GM13976 (cell line): ENCODE results near the gene POLR3K.

ENCODE experiments used
- DNase-seq: peaks from one replicate; pipeline ENCODE4 v3.0.0; 2012; ENCODE audit warnings: low spot score
- CTCF ChIP-seq: IDR thresholded peaks from 2 replicates; pipeline ENCODE4 v1.5.1; 2012; ENCODE audit warnings: borderline replicate concordance, mild to moderate bottlenecking; ENCODE audit not compliant: insufficient read depth; ENCODE audit errors: extremely low read depth, missing control alignments, control extremely low read depth
- in situ Hi-C: fragments of 300-500 bp; cut with MboI; formaldehyde crosslinking; loops from one replicate; pipeline ENCODE4 v1.12.0; 2022; ENCODE audit warnings: low sequenced_read_pairs, mixed read lengths, inconsistent platforms; ENCODE audit not compliant: unreplicated experiment

Gene POLR3K

GRCh38 chr16:85865-86264 is 32.5 kb upstream of the POLR3K start:
- no peak for DNase-seq
- no peak for TF ChIP-seq CTCF
- in situ Hi-C loops = no loop called here

- TF ChIP-seq CTCF = no peak
- DNase-seq = no peak
- in situ Hi-C loops = no loop called here
Measured at GRCh38 chr16:85407-85782, 32.0 kb upstream of the POLR3K start.

DNA sequence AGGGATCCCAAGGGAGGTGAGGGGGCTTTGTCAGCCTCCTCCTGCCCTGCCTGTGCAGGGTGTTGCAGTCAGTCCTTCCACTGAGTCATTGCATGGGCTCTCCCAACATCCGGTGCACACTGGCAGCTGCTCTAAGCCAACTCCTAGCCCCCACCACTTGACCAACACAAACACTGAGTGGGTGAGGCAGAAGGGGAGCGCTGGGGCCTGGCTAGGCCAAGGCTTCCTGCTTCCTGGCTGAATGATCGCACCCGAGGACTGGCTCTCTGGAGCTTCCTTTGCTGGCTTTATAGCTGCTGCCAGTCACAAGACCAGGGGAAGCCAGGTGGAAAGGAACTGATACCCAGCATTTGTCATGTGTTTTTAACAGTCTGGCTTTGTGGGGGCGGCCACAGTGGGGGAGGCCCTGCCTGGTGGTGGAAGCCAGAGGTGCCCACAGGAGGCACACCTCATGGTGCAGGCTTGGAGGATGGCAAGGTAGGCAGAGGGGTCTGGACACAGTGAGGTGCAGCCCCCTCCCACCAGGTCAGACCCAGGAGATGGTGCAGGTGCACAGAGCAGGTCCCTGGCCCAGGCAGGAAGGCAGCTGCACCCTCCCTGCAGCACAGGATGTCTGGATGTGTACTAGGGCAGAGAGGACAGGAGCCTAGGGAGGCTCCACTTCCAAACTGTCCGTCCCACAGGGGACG is 31.5 kb upstream of the POLR3K start:
- TF ChIP-seq CTCF = no peak
- in situ Hi-C loops = no loop called here
- DNase-seq = peak; percentile 80

DNA sequence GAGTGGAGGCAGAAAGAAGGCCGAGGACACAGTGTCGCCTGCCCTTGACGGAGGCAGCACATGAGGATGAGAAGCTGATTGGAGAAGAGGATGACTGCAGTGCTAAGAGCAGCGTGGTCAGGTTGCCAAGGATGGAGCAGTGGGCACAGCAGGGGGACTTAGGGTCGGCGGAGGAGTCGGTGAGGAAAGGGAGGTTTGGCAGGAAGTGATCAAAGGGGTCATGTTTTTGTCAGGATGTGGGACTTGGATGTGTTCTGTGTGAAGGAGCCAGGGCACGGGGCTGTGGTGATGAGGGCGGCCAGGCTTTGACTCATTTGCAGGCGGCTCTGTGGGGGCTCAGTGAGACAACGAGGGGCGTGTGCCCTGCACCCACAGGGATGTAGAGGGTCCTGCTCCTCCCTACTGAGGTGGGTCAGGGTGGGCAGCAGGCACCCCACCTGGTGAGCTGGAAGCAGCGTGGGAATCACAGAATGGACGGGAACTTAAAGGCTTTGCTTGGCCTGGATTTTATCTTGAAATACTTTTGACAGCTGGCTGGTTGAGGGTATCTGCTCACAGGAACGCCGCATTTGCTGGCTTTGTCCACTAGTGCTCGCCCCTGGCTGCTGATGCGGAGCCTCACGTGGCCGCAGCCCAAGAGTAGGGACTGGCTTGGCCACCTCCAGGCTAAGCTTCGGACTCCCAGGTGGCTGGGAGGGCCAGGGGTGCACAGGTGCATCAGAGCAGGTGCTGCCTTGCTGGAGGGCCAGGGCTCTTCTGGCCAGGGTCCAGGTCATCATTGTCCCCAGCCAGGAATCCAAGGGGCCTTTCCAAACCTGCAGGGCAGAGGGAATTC is 30.6 kb upstream of the POLR3K start:
- DNase-seq = no peak
- in situ Hi-C loops = no loop called here

GRCh38 chr16:83060-83603 is 29.7 kb upstream of the POLR3K start:
- TF ChIP-seq CTCF = no peak
- no peak for DNase-seq
- in situ Hi-C loops = no loop called here

More for the DNA sequence above, 30.6 kb upstream of the POLR3K start:
- no peak for TF ChIP-seq CTCF

DNA sequence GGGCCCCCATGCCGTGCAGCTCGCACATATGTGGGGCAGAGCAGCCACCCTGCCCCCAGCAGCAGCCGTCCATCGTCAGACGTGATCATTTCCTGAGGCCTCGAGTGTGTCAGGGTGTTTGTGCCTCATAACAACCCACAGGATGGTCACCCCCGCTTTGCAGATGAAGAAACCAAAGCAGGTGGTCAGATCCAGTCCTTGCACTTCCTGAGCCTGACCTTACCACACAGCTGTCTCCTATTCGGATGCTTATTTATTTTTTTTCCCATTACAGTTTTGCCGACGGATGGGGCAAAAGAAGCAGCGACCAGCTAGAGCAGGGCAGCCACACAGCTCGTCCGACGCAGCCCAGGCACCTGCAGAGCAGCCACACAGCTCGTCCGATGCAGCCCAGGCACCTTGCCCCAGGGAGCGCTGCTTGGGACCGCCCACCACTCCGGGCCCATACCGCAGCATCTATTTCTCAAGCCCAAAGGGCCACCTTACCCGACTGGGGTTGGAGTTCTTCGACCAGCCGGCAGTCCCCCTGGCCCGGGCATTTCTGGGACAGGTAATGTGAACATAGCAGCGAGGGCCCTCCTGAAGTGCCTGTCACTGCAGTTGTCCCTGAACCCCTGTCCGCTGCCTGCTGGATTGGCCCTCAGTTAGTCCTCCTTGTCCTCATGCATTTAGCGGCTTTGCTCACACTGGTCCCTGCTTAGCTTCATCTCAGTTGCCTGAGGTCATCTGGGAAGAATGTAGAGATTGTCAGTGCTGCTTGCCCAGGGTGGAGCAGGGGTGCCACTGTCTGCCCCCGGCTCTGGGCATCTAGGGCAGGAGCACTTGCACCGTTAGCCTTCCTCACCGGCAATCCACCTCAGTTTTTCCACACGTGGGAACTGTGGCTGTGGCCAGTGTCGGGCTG is 26.0 kb upstream of the POLR3K start:
- in situ Hi-C loops = no loop called here
- DNase-seq = no peak
- TF ChIP-seq CTCF = no peak
